HG02981 (cell line): ENCODE data around the gene ZBTB17.
A peak's percentile ranks its signal among the peaks of the same experiment; 100 is the strongest.
"Not testable (repeated sequence)": the region's sequence is repeated elsewhere in the genome, so short reads cannot be mapped to it uniquely, and the experiment has no call there.

ENCODE experiments used
- ATAC-seq: cut with Tn5 transposase; IDR thresholded peaks from one replicate; pipeline ENCODE4 v1.9.1; 2021; ENCODE audit warnings: mild to moderate bottlenecking, moderate library complexity; ENCODE audit not compliant: unreplicated experiment

ZBTB17 gene

GRCh38 chr1:15991427-15992186, 15.7 kb upstream of the ZBTB17 start:
- no peak for ATAC-seq

GRCh38 chr1:15989776-15990175, 13.9 kb upstream of the ZBTB17 start:
- no peak for ATAC-seq

GRCh38 chr1:15988856-15989736, 13.2 kb upstream of the ZBTB17 start:
- ATAC-seq, result no peak

- no peak for ATAC-seq
These were observed 9.9 kb upstream of the ZBTB17 start for GRCh38 chr1:15985611-15986297.

GRCh38 chr1:15983275-15983674, 7.4 kb upstream of the ZBTB17 start:
- ATAC-seq, result no peak

GRCh38 chr1:15981679-15982078, 5.8 kb upstream of the ZBTB17 start:
- no peak for ATAC-seq

- ATAC-seq, result not testable (repeated sequence)
These were observed 2.0 kb upstream of the ZBTB17 start for GRCh38 chr1:15977947-15978346.

GRCh38 chr1:15975358-15975804, 520 bp downstream of the ZBTB17 start:
- peak; percentile 37 for ATAC-seq

GRCh38 chr1:15974855-15975254, 1.0 kb downstream of the ZBTB17 start:
- ATAC-seq, result no peak

- ATAC-seq, result no peak
These were observed 2.1 kb downstream of the ZBTB17 start for GRCh38 chr1:15973772-15974171.

- ATAC-seq, result no peak
These were observed 3.5 kb downstream of the ZBTB17 start for GRCh38 chr1:15972409-15972808.

- no peak for ATAC-seq
These were observed 5.0 kb downstream of the ZBTB17 start for GRCh38 chr1:15970911-15971310.

- ATAC-seq, result no peak
These were observed 6.5 kb downstream of the ZBTB17 start for GRCh38 chr1:15969321-15969880.

- no peak for ATAC-seq
These were observed 7.7 kb downstream of the ZBTB17 start for GRCh38 chr1:15968172-15968571.

- no peak for ATAC-seq
These were observed 9.0 kb downstream of the ZBTB17 start for GRCh38 chr1:15966956-15967344.

- peak; percentile 69 for ATAC-seq
These were observed 9.6 kb downstream of the ZBTB17 start for GRCh38 chr1:15966081-15966955.

- no peak for ATAC-seq
These were observed 10.6 kb downstream of the ZBTB17 start for GRCh38 chr1:15965228-15965767.

GRCh38 chr1:15963968-15964648, 11.8 kb downstream of the ZBTB17 start:
- ATAC-seq, result no peak

- no peak for ATAC-seq
These were observed 12.4 kb downstream of the ZBTB17 start for GRCh38 chr1:15963363-15963967.
